OCI-LY7 (cell line): ENCODE measurements around the gene PC.

Experiments
- EZH2phosphoT487 ChIP-seq: fragments of 200-600 bp; sonication (generic); IDR thresholded peaks from 2 replicates; pipeline ENCODE4 v1.6.1; 2018; ENCODE audit warnings: low read depth, borderline replicate concordance, mild to moderate bottlenecking, mixed run types, antibody characterized with exemption, low read length, moderate library complexity, mixed read lengths
- TF ChIP-seq, protein P1 (sequence below): fragments of 200-600 bp; sonication (generic); conservative IDR thresholded peaks from 2 replicates; pipeline ENCODE4 v1.5.1; 2014; ENCODE audit warnings: mild to moderate bottlenecking, antibody characterized with exemption, low read length, moderate library complexity, mixed read lengths

DNA sequence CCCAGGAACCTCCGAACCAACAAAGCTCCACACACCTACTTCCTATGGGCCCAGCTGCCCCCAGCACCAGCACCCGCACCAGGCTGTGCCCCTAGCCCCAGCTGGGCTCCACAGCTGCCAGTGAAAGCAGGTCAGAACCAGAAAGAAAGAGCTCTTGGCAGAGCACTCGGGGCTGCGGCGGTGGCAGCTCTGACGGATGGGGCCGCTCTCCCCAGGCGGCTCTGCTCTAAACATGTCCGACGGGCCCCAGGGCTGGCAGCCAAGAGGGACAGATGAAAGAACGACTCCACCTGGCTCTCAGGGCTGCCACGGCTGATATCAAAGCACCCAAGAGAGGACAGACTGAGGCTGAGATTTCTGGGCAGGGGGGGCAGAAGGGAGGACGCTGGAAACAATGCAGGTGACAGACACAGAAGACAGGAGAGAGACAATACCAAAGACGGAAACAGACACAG is 75.6 kb downstream of the PC start:
- TF ChIP-seq, protein P1, sequence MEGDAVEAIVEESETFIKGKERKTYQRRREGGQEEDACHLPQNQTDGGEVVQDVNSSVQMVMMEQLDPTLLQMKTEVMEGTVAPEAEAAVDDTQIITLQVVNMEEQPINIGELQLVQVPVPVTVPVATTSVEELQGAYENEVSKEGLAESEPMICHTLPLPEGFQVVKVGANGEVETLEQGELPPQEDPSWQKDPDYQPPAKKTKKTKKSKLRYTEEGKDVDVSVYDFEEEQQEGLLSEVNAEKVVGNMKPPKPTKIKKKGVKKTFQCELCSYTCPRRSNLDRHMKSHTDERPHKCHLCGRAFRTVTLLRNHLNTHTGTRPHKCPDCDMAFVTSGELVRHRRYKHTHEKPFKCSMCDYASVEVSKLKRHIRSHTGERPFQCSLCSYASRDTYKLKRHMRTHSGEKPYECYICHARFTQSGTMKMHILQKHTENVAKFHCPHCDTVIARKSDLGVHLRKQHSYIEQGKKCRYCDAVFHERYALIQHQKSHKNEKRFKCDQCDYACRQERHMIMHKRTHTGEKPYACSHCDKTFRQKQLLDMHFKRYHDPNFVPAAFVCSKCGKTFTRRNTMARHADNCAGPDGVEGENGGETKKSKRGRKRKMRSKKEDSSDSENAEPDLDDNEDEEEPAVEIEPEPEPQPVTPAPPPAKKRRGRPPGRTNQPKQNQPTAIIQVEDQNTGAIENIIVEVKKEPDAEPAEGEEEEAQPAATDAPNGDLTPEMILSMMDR: no peak
- TF ChIP-seq EZH2phosphoT487: no peak
